Keratinocyte (primary cell): ENCODE results near the gene OLR1. TPM values are rescaled to one million over a fixed set of nuclear protein-coding genes. Genes with fewer than 3 reads are reported as not detected.

Experiments used
- DNase-seq: peaks from one replicate; pipeline ENCODE4 v3.0.0-alpha.2; 2011; ENCODE audit warnings: low read depth, missing footprints, low spot score
- FAIRE-seq: peaks from 2 replicates; lab custom pipeline; 2011; peaks lifted over from hg19 to GRCh38; lab: Jason Lieb, UNC
- H2AFZ ChIP-seq: 2 replicates; pipeline ENCODE4 v1.6.0; 2012; ENCODE audit warnings: low read length, control low read depth, inconsistent platforms; ENCODE audit not compliant: control insufficient read depth
- H3K27ac ChIP-seq: 2 replicates; pipeline ENCODE4 v1.5.1; 2011; ENCODE audit warnings: low read length; ENCODE audit not compliant: control insufficient read depth, insufficient read depth
- H3K27me3 ChIP-seq: 3 replicates; pipeline ENCODE4 v1.6.0; 2011; ENCODE audit warnings: low read length; ENCODE audit not compliant: control insufficient read depth, insufficient read depth; ENCODE audit errors: extremely low read depth
- H3K36me3 ChIP-seq, 2 experiments: 2 replicates in 1 of 2; 3 replicates in 1 of 2; pipeline ENCODE4 v1.5.1; 2011; ENCODE audit warnings: low read length in 2 of 2, mild to moderate bottlenecking in 1 of 2; ENCODE audit not compliant: control insufficient read depth in 2 of 2, insufficient read depth in 2 of 2; ENCODE audit errors: extremely low read depth in 1 of 2
- H3K4me1 ChIP-seq: 3 replicates; pipeline ENCODE4 v1.5.1; 2011; ENCODE audit warnings: low read length; ENCODE audit not compliant: control insufficient read depth, insufficient read depth; ENCODE audit errors: extremely low read depth
- H3K4me2 ChIP-seq: 3 replicates; pipeline ENCODE4 v1.6.0; 2011; ENCODE audit warnings: low read depth, low read length; ENCODE audit not compliant: control insufficient read depth, insufficient read depth; ENCODE audit errors: extremely low read depth
- H3K4me3 ChIP-seq, 3 experiments: fragments of 200-600 bp in 1 of 3; sonication (generic) in 1 of 3; 2 replicates in 2 of 3; 3 replicates in 1 of 3; pipeline ENCODE4 v1.5.1; 2011 to 2016; ENCODE audit warnings: low read length in 3 of 3, mild to moderate bottlenecking in 3 of 3, control low read depth in 2 of 3, inconsistent platforms in 1 of 3, low read depth in 1 of 3, mixed read lengths in 1 of 3, mixed run types in 1 of 3, moderate library complexity in 1 of 3; ENCODE audit not compliant: control insufficient read depth in 2 of 3, insufficient read depth in 2 of 3; ENCODE audit errors: extremely low read depth in 1 of 3
- H3K79me2 ChIP-seq: 2 replicates; pipeline ENCODE4 v1.6.0; 2012; ENCODE audit warnings: low read length; ENCODE audit not compliant: control insufficient read depth, insufficient read depth
- H3K9ac ChIP-seq: 3 replicates; pipeline ENCODE4 v1.6.0; 2011; ENCODE audit warnings: low read length; ENCODE audit not compliant: control insufficient read depth, insufficient read depth; ENCODE audit errors: extremely low read depth
- H3K9me1 ChIP-seq: 3 replicates; pipeline ENCODE4 v1.6.0; 2011; ENCODE audit warnings: low read length; ENCODE audit not compliant: control insufficient read depth, insufficient read depth; ENCODE audit errors: extremely low read depth
- H3K9me3 ChIP-seq: 2 replicates; pipeline ENCODE4 v1.5.1; 2012; ENCODE audit warnings: low read depth, low read length; ENCODE audit not compliant: control insufficient read depth
- H4K20me1 ChIP-seq: 3 replicates; pipeline ENCODE4 v1.6.0; 2011; ENCODE audit warnings: low read length; ENCODE audit not compliant: control insufficient read depth, insufficient read depth; ENCODE audit errors: extremely low read depth
- EZH2 ChIP-seq: IDR thresholded peaks from one replicate; pipeline ENCODE4 v1.6.1; 2012; ENCODE audit warnings: inconsistent platforms, mild to moderate bottlenecking, low read length, moderate library complexity
- dilution Hi-C: fragments of 300-500 bp; cut with MboI; formaldehyde crosslinking; loops from one replicate; pipeline ENCODE4 v1.7.0; 2020; ENCODE audit warnings: low sequenced_read_pairs; ENCODE audit not compliant: extremely low pct_ligation_motif_present
- polyA plus RNA-seq, 5 experiments: library from polyadenylated mRNA; depleted of rRNA in 3 of 5; stranded (reverse) in 3 of 5; stranded (forward) in 1 of 5; unstranded in 1 of 5; fragments of >200 nt; gene quantifications; 1 replicate in 1 of 5; 2 replicates in 3 of 5; 3 replicates in 1 of 5; pipeline versions ENCODE4 v1.2.1 to v1.2.3, GENCODE V29; 2011 to 2012; ENCODE audit warnings: missing spikeins in 2 of 5, low read depth in 1 of 5, low replicate concordance in 1 of 5
- TF ChIP-seq, protein P1 (sequence below), 3 experiments: IDR thresholded peaks in 1 of 3; conservative IDR thresholded peaks in 1 of 3; optimal IDR thresholded peaks in 1 of 3; 2 replicates in 2 of 3; 3 replicates in 1 of 3; pipeline versions ENCODE3 to v1.5.1; 2011; ENCODE audit warnings: low read length in 3 of 3, mild to moderate bottlenecking in 3 of 3, moderate library complexity in 2 of 3, control low read depth in 1 of 3, inconsistent platforms in 1 of 3; ENCODE audit not compliant: insufficient read depth in 2 of 3; ENCODE audit errors: extremely low read depth in 1 of 3

The OLR1 gene
- polyA plus RNA-seq, 1 donor (not counting 4 experiments of a cell fraction or from before 2014, with no cell fraction given), result 0.17 TPM

DNA sequence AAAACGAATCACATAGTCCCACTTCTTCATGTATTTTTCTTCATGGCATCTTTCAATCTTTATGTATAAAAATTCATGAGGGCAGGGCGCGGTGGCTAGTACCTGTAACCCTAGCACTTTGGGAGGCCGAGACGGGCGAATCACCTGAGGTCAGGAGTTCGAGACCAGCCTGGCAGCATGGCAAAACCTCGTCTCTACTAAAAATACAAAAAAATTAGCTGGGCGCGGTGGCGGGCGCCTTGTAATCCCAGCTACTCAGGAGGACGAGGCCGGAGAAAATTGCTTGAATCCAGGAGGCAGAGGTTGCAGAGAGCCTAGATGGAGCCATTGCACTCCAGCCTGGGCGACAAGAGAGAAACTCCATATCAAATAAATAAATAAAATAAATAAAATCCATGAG is 38.3 kb upstream of the OLR1 start:
- no peaks in the 10 kb centered on the region for H3K9me1 ChIP-seq
- TF ChIP-seq EZH2, result no peak
- TF ChIP-seq, protein P1, sequence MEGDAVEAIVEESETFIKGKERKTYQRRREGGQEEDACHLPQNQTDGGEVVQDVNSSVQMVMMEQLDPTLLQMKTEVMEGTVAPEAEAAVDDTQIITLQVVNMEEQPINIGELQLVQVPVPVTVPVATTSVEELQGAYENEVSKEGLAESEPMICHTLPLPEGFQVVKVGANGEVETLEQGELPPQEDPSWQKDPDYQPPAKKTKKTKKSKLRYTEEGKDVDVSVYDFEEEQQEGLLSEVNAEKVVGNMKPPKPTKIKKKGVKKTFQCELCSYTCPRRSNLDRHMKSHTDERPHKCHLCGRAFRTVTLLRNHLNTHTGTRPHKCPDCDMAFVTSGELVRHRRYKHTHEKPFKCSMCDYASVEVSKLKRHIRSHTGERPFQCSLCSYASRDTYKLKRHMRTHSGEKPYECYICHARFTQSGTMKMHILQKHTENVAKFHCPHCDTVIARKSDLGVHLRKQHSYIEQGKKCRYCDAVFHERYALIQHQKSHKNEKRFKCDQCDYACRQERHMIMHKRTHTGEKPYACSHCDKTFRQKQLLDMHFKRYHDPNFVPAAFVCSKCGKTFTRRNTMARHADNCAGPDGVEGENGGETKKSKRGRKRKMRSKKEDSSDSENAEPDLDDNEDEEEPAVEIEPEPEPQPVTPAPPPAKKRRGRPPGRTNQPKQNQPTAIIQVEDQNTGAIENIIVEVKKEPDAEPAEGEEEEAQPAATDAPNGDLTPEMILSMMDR (optimal IDR thresholded peaks at IDR 0.05 in 1 of 3, IDR thresholded peaks at IDR 0.05 in 1 of 3, conservative IDR thresholded peaks at IDR 0.05 in 1 of 3; ENCODE audit: extremely low read depth in 1 of 3, insufficient read depth in 2 of 3, low read length in 3 of 3), result no peak
- no peaks in the 10 kb centered on the region for H3K27me3 ChIP-seq
- no peak overlapping the region for H3K4me3 ChIP-seq
- no peak overlapping the region for H3K9ac ChIP-seq
- dilution Hi-C loops, result no loop called here
- H3K9me3 ChIP-seq, result no peaks in the 10 kb centered on the region
- H3K4me2 ChIP-seq, result no peak overlapping the region
- no peaks in the 10 kb centered on the region for H3K36me3 ChIP-seq
- peaks cover 22% of the 10 kb centered on the region for H3K4me1 ChIP-seq
- H2AFZ ChIP-seq, result no peak overlapping the region
- FAIRE-seq, result no peak
- no peak overlapping the region for H3K27ac ChIP-seq
- H3K79me2 ChIP-seq, result no peaks in the 10 kb centered on the region
- peaks cover 2% of the 10 kb centered on the region for H4K20me1 ChIP-seq
- DNase-seq, result no peak

DNA sequence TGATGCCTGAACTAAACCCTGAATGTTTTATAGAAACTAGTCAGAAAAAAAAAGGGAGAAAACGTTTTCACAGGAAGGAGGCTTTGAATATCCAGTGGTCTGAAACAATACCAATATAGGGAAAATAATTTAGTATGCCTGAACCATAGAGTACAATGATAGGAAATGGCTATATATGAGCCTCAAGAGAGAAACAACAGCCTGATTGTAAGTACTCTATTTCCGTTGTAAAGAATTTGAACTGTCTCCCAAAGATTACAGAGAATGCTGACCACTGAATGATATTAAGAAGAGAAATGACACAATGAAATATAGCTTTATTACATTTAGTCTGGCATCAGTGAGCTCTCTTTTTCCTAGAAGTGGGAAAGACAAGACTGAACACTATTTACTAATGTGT is 35.2 kb upstream of the OLR1 start:
- no peak overlapping the region for H2AFZ ChIP-seq
- dilution Hi-C loops, result no loop called here
- DNase-seq (no peak), FAIRE-seq (no peak)
- H3K4me3 ChIP-seq, result no peak overlapping the region
- no peaks in the 10 kb centered on the region for H3K9me3 ChIP-seq
- no peak overlapping the region for H3K9ac ChIP-seq
- TF ChIP-seq, protein P1 (optimal IDR thresholded peaks at IDR 0.05 in 1 of 3, IDR thresholded peaks at IDR 0.05 in 1 of 3, conservative IDR thresholded peaks at IDR 0.05 in 1 of 3; ENCODE audit: extremely low read depth in 1 of 3, insufficient read depth in 2 of 3, low read length in 3 of 3), result no peak
- no peak for TF ChIP-seq EZH2
- H3K27ac ChIP-seq, result no peak overlapping the region
- H3K4me2 ChIP-seq, result no peak overlapping the region
- H3K36me3 ChIP-seq, result no peaks in the 10 kb centered on the region
- peaks cover 14% of the 10 kb centered on the region for H3K4me1 ChIP-seq
- H4K20me1 ChIP-seq, result peaks cover 2% of the 10 kb centered on the region
- H3K9me1 ChIP-seq, result no peaks in the 10 kb centered on the region
- no peaks in the 10 kb centered on the region for H3K27me3 ChIP-seq
- no peaks in the 10 kb centered on the region for H3K79me2 ChIP-seq
